Measurements from ENCODE around the gene SCNM1. TPM values are rescaled to one million over a fixed set of nuclear protein-coding genes. Genes with fewer than 3 reads are reported as not detected.

Gene SCNM1
- total RNA-seq, 1 experiment from 2014 or later: 110 TPM

DNA sequence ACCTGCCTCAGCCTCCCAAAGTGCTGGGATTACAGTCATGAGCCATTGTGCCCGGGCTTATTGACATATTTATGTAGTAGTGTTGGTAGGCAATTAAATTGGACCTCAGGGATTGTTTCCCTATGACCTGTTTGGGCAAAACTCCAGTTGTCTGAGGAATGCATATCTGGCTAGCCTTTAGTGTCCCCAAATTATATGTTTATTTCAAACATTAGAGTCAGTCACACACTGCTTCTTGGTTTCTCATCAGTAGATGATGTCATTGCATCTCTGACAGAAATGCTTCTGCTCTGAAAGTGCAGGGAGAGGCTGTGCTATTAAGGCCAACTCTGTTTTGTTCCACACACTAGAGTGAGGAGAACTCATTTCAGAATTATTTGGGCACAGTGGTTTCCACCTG is 44.9 kb downstream of the SCNM1 start:
- in situ Hi-C loops (cut with HindIII; ENCODE audit: low pct_unique_long_range_greater_than_20kb, low sequenced_read_pairs): no loop called here

GRCh38 chr1:151211972-151212705 is 46.2 kb downstream of the SCNM1 start:
- in situ Hi-C loops (cut with HindIII; ENCODE audit: low pct_unique_long_range_greater_than_20kb, low sequenced_read_pairs): no loop called here
- DNase-seq (ENCODE audit: low read depth, low spot score): no peak

More for the DNA sequence above, 44.9 kb downstream of the SCNM1 start:
- no peak for DNase-seq (ENCODE audit: low read depth, low spot score)

DNA sequence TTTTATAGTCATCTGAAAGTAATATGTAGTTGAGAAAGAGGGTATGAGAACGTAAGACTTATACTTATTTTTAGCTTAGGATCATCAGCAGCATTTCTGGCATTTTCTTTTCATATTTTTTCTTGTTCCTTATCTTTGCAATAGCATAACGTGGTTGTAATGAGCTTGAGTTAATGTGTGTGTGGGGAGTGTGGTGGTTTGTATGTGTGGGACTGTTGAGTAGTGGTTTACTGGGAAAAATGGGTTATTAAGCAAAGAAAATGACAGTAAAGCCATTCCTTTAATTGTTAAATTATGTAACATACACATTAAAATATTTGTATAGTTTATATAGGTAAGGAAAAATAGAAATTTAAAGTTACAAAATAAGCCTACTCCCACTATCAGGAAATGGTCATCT is 47.6 kb downstream of the SCNM1 start:
- in situ Hi-C loops (cut with HindIII; ENCODE audit: low pct_unique_long_range_greater_than_20kb, low sequenced_read_pairs): no loop called here
- DNase-seq (ENCODE audit: low read depth, low spot score): no peak

Other genes with a start within 250 kb of the SCNM1 start
- 46.9 and 49.3 TPM in 2 replicates for gene SETDB1, start 239.8 kb upstream of the SCNM1 start, total RNA-seq (2014; rRNA removed; shearing (Covaris generic))
- 133 and 162 TPM in 2 replicates for gene CERS2, start 191.3 kb upstream of the SCNM1 start, total RNA-seq (2014; rRNA removed; shearing (Covaris generic))
- gene ANXA9, start 183.9 kb upstream of the SCNM1 start, total RNA-seq (2014; rRNA removed; shearing (Covaris generic)): 0.48 and 1.1 TPM in 2 replicates
- gene MINDY1, start 159.2 kb upstream of the SCNM1 start, total RNA-seq (2014; rRNA removed; shearing (Covaris generic)): 11.3 and 13.6 TPM in 2 replicates
- gene PRUNE1, start 157.7 kb upstream of the SCNM1 start, total RNA-seq (2014; rRNA removed; shearing (Covaris generic)): 13.9 and 16.2 TPM in 2 replicates
- 0.11 and 0.16 TPM in 2 replicates for gene BNIPL, start 129.6 kb upstream of the SCNM1 start, total RNA-seq (2014; rRNA removed; shearing (Covaris generic))
- gene C1orf56, start 118.4 kb upstream of the SCNM1 start, total RNA-seq (2014; rRNA removed; shearing (Covaris generic)): 16.0 and 17.9 TPM in 2 replicates
- gene CDC42SE1, start 106.5 kb upstream of the SCNM1 start, total RNA-seq (2014; rRNA removed; shearing (Covaris generic)): 95.8 and 99.9 TPM in 2 replicates
- 3.5 and 3.6 TPM in 2 replicates for gene MLLT11, start 105.7 kb upstream of the SCNM1 start, total RNA-seq (2014; rRNA removed; shearing (Covaris generic))
- gene GABPB2, start 95.4 kb upstream of the SCNM1 start, total RNA-seq (2014; rRNA removed; shearing (Covaris generic)): 6.7 and 8.1 TPM in 2 replicates
- 0.53 and 1.1 TPM in 2 replicates for gene SEMA6C, start 19.5 kb upstream of the SCNM1 start, total RNA-seq (2014; rRNA removed; shearing (Covaris generic))
- gene TNFAIP8L2, start 9.5 kb upstream of the SCNM1 start, total RNA-seq (2014; rRNA removed; shearing (Covaris generic)): not detected in 2 replicates
- 17.7 and 22.1 TPM in 2 replicates for gene LYSMD1, start 242 bp upstream of the SCNM1 start, total RNA-seq (2014; rRNA removed; shearing (Covaris generic))
- 0.80 and 1.2 TPM in 2 replicates for gene TMOD4, start 9.8 kb downstream of the SCNM1 start, total RNA-seq (2014; rRNA removed; shearing (Covaris generic))
- 116 and 133 TPM in 2 replicates for gene VPS72, start 24.1 kb downstream of the SCNM1 start, total RNA-seq (2014; rRNA removed; shearing (Covaris generic))
- gene PIP5K1A, start 32.4 kb downstream of the SCNM1 start, total RNA-seq (2014; rRNA removed; shearing (Covaris generic)): 54.5 and 57.0 TPM in 2 replicates
- gene PSMD4, start 88.6 kb downstream of the SCNM1 start, total RNA-seq (2014; rRNA removed; shearing (Covaris generic)): 370 and 398 TPM in 2 replicates
- gene ZNF687, start 116.2 kb downstream of the SCNM1 start, total RNA-seq (2014; rRNA removed; shearing (Covaris generic)): 29.0 and 31.0 TPM in 2 replicates
- 49.4 and 49.6 TPM in 2 replicates for gene PI4KB, start 161.3 kb downstream of the SCNM1 start, total RNA-seq (2014; rRNA removed; shearing (Covaris generic))
- 102 and 125 TPM in 2 replicates for gene RFX5, start 181.1 kb downstream of the SCNM1 start, total RNA-seq (2014; rRNA removed; shearing (Covaris generic))
- gene SELENBP1, start 206.6 kb downstream of the SCNM1 start, total RNA-seq (2014; rRNA removed; shearing (Covaris generic)): 1.4 and 2.6 TPM in 2 replicates
- 940 and 1,049 TPM in 2 replicates for gene PSMB4, start 233.4 kb downstream of the SCNM1 start, total RNA-seq (2014; rRNA removed; shearing (Covaris generic))

All from SK-MEL-5 (cell line).